NCI-H510A (cell line): ENCODE data around the gene TMEM151A.
A peak's percentile ranks its signal among the peaks of the same experiment; 100 is the strongest.

ENCODE experiments used
- DNase-seq: peaks from one replicate; lab custom pipeline; 2025; lab: John Stamatoyannopoulos, UW

Gene TMEM151A

GRCh38 chr11:66283461-66284105 is 8.1 kb upstream of the TMEM151A start:
- no peak for DNase-seq

GRCh38 chr11:66284526-66285078 is 7.1 kb upstream of the TMEM151A start:
- DNase-seq, result no peak

GRCh38 chr11:66285250-66285947 is 6.3 kb upstream of the TMEM151A start:
- no peak for DNase-seq

- no peak for DNase-seq
Measured at GRCh38 chr11:66286699-66287098, 5.0 kb upstream of the TMEM151A start.

GRCh38 chr11:66287211-66287888 is 4.3 kb upstream of the TMEM151A start:
- no peak for DNase-seq

GRCh38 chr11:66287889-66288670 is 3.6 kb upstream of the TMEM151A start:
- DNase-seq, result no peak

- DNase-seq, result peak; percentile 97
Measured at GRCh38 chr11:66288671-66289547, 2.8 kb upstream of the TMEM151A start, which contains the start of gene YIF1A. TSS of gene YIF1A (minus strand) at chr11:66289143. CDS start at chr11:66288985, 158 bp downstream.

GRCh38 chr11:66289548-66290329 is 2.0 kb upstream of the TMEM151A start:
- DNase-seq, result no peak

- DNase-seq, result no peak
Measured at GRCh38 chr11:66290330-66290621, 1.4 kb upstream of the TMEM151A start.

GRCh38 chr11:66291303-66291705 is 390 bp upstream of the TMEM151A start:
- no peak for DNase-seq

- DNase-seq, result no peak
Measured at GRCh38 chr11:66292543-66293332, 1.0 kb downstream of the TMEM151A start.

- no peak for DNase-seq
Measured at GRCh38 chr11:66293352-66293751, 1.7 kb downstream of the TMEM151A start.

GRCh38 chr11:66293777-66294625 is 2.3 kb downstream of the TMEM151A start:
- DNase-seq, result no peak

GRCh38 chr11:66294626-66295620 is 3.2 kb downstream of the TMEM151A start:
- no peak for DNase-seq

- no peak for DNase-seq
Measured at GRCh38 chr11:66297610-66298009, 5.9 kb downstream of the TMEM151A start.

- no peak for DNase-seq
Measured at GRCh38 chr11:66299186-66299585, 7.5 kb downstream of the TMEM151A start.

GRCh38 chr11:66302656-66303055 is 11.0 kb downstream of the TMEM151A start:
- no peak for DNase-seq
